HG03280 (cell line): Measurements from ENCODE around the gene GPD1L.

Experiments
- ATAC-seq: cut with Tn5 transposase; IDR thresholded peaks from one replicate; pipeline ENCODE4 v1.9.1; 2021; ENCODE audit warnings: mild to moderate bottlenecking, moderate library complexity; ENCODE audit not compliant: unreplicated experiment

The GPD1L gene

DNA sequence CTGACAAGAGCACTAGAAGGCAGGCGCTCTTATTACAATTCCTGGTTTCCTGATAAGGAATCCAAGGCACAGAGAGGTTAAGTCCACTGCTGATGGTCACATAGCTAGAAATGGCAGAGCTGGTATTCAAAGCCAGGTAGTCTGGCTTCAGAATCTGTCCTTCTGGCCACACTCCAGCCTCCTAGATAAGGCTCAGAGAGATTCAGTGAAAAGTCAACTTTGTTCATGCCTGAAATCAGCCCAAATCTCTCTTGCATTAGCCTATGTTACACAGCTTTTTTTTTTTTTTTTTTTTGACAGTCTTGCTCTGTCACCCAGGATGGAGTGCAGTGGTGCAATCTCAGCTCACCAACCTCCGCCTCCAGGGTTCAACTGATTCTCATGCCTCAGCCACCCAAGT, 110.9 kb downstream of the GPD1L start:
- ATAC-seq: no peak
